ENCODE data around the gene FBXO21. TPM values are rescaled to one million over a fixed set of nuclear protein-coding genes. Genes with fewer than 3 reads are reported as not detected.

Gene FBXO21
- total RNA-seq, 1 donor from 2014 or later, result 35.4 TPM

- Histone ChIP-seq H3K36me3 (no peaks in the 10 kb centered on the region), H3K4me1 (peaks cover 15% of the 10 kb centered on the region), H3K4me3 (no peak overlapping the region), H3K27ac (no peak overlapping the region), H3K9me3 (no peaks in the 10 kb centered on the region), H3K27me3 (ENCODE audit: low read depth) (peaks cover 36% of the 10 kb centered on the region)
- TF ChIP-seq CTCF (IDR thresholded peaks at IDR 0.05), result no peak
- intact Hi-C loops (cut with DNase I), result no loop called here
- ATAC-seq (no peak), DNase-seq (no peak)
These were observed 89.2 kb downstream of the FBXO21 start for GRCh38 chr12:117100851-117101673.

- intact Hi-C loops (cut with DNase I), result no loop called here
- no peak for ATAC-seq
- Histone ChIP-seq H3K4me1 (peaks cover 15% of the 10 kb centered on the region), H3K27ac (no peak overlapping the region), H3K27me3 (ENCODE audit: low read depth) (peaks cover 36% of the 10 kb centered on the region), H3K36me3 (no peaks in the 10 kb centered on the region), H3K9me3 (no peaks in the 10 kb centered on the region), H3K4me3 (no peak overlapping the region)
- no peak for TF ChIP-seq CTCF (IDR thresholded peaks at IDR 0.05)
- DNase-seq, result no peak
These were observed 90.0 kb downstream of the FBXO21 start for GRCh38 chr12:117100251-117100650.

- ATAC-seq (peak; percentile 58 to 64), DNase-seq (peak; percentile 51)
- H3K9me3 ChIP-seq, result no peaks in the 10 kb centered on the region
- no peak for TF ChIP-seq CTCF (IDR thresholded peaks at IDR 0.05)
- peak overlapping the region; percentile 72 for H3K4me3 ChIP-seq
- peaks cover 36% of the 10 kb centered on the region for H3K27me3 ChIP-seq (ENCODE audit: low read depth)
- intact Hi-C loops (cut with DNase I), result no loop called here
- H3K4me1 ChIP-seq, result peaks cover 15% of the 10 kb centered on the region
- H3K27ac ChIP-seq, result peak overlapping the region; percentile 31
- no peaks in the 10 kb centered on the region for H3K36me3 ChIP-seq
These were observed 91.7 kb downstream of the FBXO21 start for GRCh38 chr12:117098361-117099217.

- H3K4me3 ChIP-seq, result peak overlapping the region; percentile 72
- peaks cover 36% of the 10 kb centered on the region for H3K27me3 ChIP-seq (ENCODE audit: low read depth)
These were observed 92.3 kb downstream of the FBXO21 start for GRCh38 chr12:117098024-117098360.

More at GRCh38 chr12:117098024-117098360, 92.3 kb downstream of the FBXO21 start:
- TF ChIP-seq CTCF (IDR thresholded peaks at IDR 0.05), result no peak
- ATAC-seq, result no peak
- Histone ChIP-seq H3K27ac (no peak overlapping the region), H3K36me3 (no peaks in the 10 kb centered on the region), H3K4me1 (peaks cover 15% of the 10 kb centered on the region), H3K9me3 (no peaks in the 10 kb centered on the region)
- intact Hi-C loops (cut with DNase I), result no loop called here
- DNase-seq, result no peak

Measured in lower lobe of right lung (tissue), 2 donors.